OCI-LY7 (cell line): ENCODE results near the gene AHCTF1. TPM values are rescaled to one million over a fixed set of nuclear protein-coding genes. Genes with fewer than 3 reads are reported as not detected.
"Not testable (repeated sequence)": the region's sequence is repeated elsewhere in the genome, so short reads cannot be mapped to it uniquely, and the experiment has no call there.

Experiments
- BruUV-seq: library from RNA; stranded (reverse); fragments of 400-500 nt; replicated peaks from 2 replicates; lab custom pipeline; 2021; lab: Mats Ljungman, UMichigan
- CTCF ChIA-PET: fragments of 300-600 bp; sonication (Branson Sonifier 250); formaldehyde crosslinking; loops from one replicate; lab custom pipeline; 2022; ENCODE audit warnings: antibody characterized with exemption; ENCODE audit not compliant: unreplicated experiment; lab: Charles Lee
- POLR2A ChIA-PET: fragments of 300-600 bp; sonication (Branson Sonifier 250); formaldehyde crosslinking; loops from one replicate; lab custom pipeline; 2022; ENCODE audit warnings: antibody characterized with exemption; lab: Charles Lee
- DNase-seq: peaks from one replicate; pipeline ENCODE4 v3.0.0-alpha.2; 2015; ENCODE audit warnings: low spot score
- H2AFZ ChIP-seq: fragments of 200-600 bp; sonication (generic), shearing (Covaris generic); 2 replicates; pipeline ENCODE4 v1.6.1; 2014; ENCODE audit warnings: mild to moderate bottlenecking, antibody characterized with exemption, low read length, moderate library complexity
- H3K27ac ChIP-seq: fragments of 200-600 bp; sonication (generic); 2 replicates; pipeline ENCODE4 v1.5.1; 2014; ENCODE audit warnings: mixed run types, low read depth, mild to moderate bottlenecking, moderate library complexity, low read length, inconsistent platforms; ENCODE audit not compliant: poor library complexity, severe bottlenecking
- H3K36me3 ChIP-seq: fragments of 200-600 bp; sonication (generic); 2 replicates; pipeline ENCODE4 v1.6.1; 2014; ENCODE audit warnings: mild to moderate bottlenecking, antibody characterized with exemption, low read length, moderate library complexity, mixed read lengths; ENCODE audit not compliant: insufficient read depth
- H3K4me1 ChIP-seq: fragments of 200-600 bp; sonication (generic); 2 replicates; pipeline ENCODE4 v1.5.1; 2014; ENCODE audit warnings: mild to moderate bottlenecking, low read length; ENCODE audit not compliant: insufficient read depth, poor library complexity, severe bottlenecking
- H3K4me2 ChIP-seq: fragments of 200-600 bp; sonication (generic); 2 replicates; pipeline ENCODE4 v1.6.1; 2014; ENCODE audit warnings: mild to moderate bottlenecking, low read length
- H3K4me3 ChIP-seq: fragments of 200-600 bp; sonication (generic); 2 replicates; pipeline ENCODE4 v1.5.1; 2014; ENCODE audit warnings: mild to moderate bottlenecking, low read depth, low read length; ENCODE audit not compliant: poor library complexity, severe bottlenecking
- H3K79me2 ChIP-seq: fragments of 200-600 bp; sonication (generic); 2 replicates; pipeline ENCODE4 v1.6.1; 2016; ENCODE audit warnings: low read depth, mild to moderate bottlenecking, low read length, moderate library complexity, mixed read lengths; ENCODE audit not compliant: insufficient read depth
- H3K9me2 ChIP-seq: fragments of 200-600 bp; sonication (generic); 2 replicates; pipeline ENCODE4 v1.6.1; 2016; ENCODE audit warnings: mild to moderate bottlenecking, low read length, mixed read lengths; ENCODE audit not compliant: insufficient read depth
- H3K9me3 ChIP-seq: fragments of 200-600 bp; sonication (generic); 2 replicates; pipeline ENCODE4 v1.6.1; 2014; ENCODE audit warnings: mild to moderate bottlenecking, mixed run types, low read length, mixed read lengths
- H4K20me1 ChIP-seq: fragments of 200-600 bp; sonication (generic); 2 replicates; pipeline ENCODE4 v1.6.1; 2014; ENCODE audit warnings: mild to moderate bottlenecking, antibody characterized with exemption, low read length, moderate library complexity, mixed read lengths; ENCODE audit not compliant: insufficient read depth
- EZH2phosphoT487 ChIP-seq: fragments of 200-600 bp; sonication (generic); IDR thresholded peaks from 2 replicates; pipeline ENCODE4 v1.6.1; 2018; ENCODE audit warnings: low read depth, borderline replicate concordance, mild to moderate bottlenecking, mixed run types, antibody characterized with exemption, low read length, moderate library complexity, mixed read lengths
- intact Hi-C: fragments of 100-400 bp; cut with micrococcal nuclease; formaldehyde crosslinking; loops from one replicate; pipeline ENCODE4 v1.10.0; 2022; ENCODE audit not compliant: unreplicated experiment
- total RNA-seq, 2 experiments: library from RNA; depleted of rRNA in 1 of 2; stranded (reverse); fragments of >200 nt in 1 of 2; shearing (Covaris generic) in 1 of 2; gene quantifications; 2 replicates each; pipeline ENCODE4 v1.2.3, GENCODE V29; 2014 to 2022
- TF ChIP-seq, protein P1 (sequence below): fragments of 200-600 bp; sonication (generic); conservative IDR thresholded peaks from 2 replicates; pipeline ENCODE4 v1.5.1; 2014; ENCODE audit warnings: mild to moderate bottlenecking, antibody characterized with exemption, low read length, moderate library complexity, mixed read lengths

Gene AHCTF1
- total RNA-seq, 2 experiments from 2014 or later, result 38.5 to 57.7 TPM

DNA sequence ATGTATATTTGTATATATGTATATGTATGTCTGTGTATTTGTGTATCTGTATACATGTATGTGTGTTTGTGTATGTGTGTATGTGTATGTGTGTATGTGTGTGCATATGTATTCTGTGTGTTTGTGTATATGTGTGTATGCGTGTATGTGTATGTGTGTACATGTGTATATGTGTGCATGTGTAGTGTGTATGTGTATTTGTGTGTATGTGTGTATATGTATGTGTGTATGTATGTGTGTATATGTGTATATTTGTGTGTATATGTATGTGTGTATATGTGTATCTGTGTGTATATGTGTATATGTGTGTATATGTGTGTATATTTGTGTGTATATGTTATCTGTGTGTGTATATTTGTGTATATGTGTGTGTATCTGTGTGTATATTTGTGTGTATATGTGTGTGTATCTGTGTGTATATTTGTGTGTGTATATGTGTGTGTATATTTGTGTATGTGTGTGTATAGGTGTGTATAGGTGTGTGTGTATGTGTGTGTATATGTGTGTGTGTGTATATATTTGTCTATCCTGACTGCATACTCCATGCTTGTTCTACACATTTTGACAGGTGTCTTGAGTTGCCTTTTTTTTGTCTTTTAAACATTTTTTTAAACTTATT, 106.1 kb downstream of the AHCTF1 start:
- BruUV-seq, result no TSS peak
- H3K4me3 ChIP-seq, result no peak overlapping the region
- CTCF ChIA-PET, result no interaction called here

DNA sequence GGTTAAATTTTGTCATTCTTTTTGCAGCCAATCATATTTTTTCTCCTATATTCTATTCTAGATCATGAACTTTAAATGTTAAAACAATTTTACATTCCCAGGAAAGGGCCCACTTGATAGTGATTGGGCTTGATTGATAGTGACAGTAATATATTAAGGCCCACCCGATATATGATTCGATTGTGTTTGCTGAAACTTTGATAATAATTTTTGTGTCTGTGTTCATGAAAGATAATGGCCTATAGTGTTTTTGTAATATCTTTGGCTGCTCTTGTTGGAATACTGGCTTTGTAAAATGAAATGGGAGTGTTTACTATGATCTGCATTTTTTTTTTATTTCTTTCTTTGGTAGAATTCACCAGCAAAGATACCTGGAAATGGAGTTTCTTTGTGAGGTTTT, 107.2 kb downstream of the AHCTF1 start:
- ChIA-PET CTCF (no interaction called here), POLR2A (interaction anchor here (0.6 kb wide), 1 partner anchor 174 kb away, joined by 4 read pairs; no protein-coding TSS in a partner anchor)
- no peak overlapping the region for H3K27ac ChIP-seq
- DNase-seq, result no peak
- H3K9me2 ChIP-seq, result no peaks in the 10 kb centered on the region; the same call in 1 of the 2 replicates
- H3K9me3 ChIP-seq, result peaks cover 7% of the 10 kb centered on the region
- intact Hi-C loops, result loop anchor here (10.0 kb wide), 1 partner anchor 130 kb away; no protein-coding TSS in a partner anchor
- H3K4me1 ChIP-seq, result no peaks in the 10 kb centered on the region
- BruUV-seq, result no TSS peak
- no peak overlapping the region for H3K4me3 ChIP-seq
- no peaks in the 10 kb centered on the region for H4K20me1 ChIP-seq
- no peaks in the 10 kb centered on the region for H3K36me3 ChIP-seq
- TF ChIP-seq, protein P1, sequence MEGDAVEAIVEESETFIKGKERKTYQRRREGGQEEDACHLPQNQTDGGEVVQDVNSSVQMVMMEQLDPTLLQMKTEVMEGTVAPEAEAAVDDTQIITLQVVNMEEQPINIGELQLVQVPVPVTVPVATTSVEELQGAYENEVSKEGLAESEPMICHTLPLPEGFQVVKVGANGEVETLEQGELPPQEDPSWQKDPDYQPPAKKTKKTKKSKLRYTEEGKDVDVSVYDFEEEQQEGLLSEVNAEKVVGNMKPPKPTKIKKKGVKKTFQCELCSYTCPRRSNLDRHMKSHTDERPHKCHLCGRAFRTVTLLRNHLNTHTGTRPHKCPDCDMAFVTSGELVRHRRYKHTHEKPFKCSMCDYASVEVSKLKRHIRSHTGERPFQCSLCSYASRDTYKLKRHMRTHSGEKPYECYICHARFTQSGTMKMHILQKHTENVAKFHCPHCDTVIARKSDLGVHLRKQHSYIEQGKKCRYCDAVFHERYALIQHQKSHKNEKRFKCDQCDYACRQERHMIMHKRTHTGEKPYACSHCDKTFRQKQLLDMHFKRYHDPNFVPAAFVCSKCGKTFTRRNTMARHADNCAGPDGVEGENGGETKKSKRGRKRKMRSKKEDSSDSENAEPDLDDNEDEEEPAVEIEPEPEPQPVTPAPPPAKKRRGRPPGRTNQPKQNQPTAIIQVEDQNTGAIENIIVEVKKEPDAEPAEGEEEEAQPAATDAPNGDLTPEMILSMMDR, result no peak
- TF ChIP-seq EZH2phosphoT487, result no peak
- no peak overlapping the region for H2AFZ ChIP-seq
- H3K79me2 ChIP-seq, result no peaks in the 10 kb centered on the region
- H3K4me2 ChIP-seq, result no peak overlapping the region

More for the DNA sequence above, 106.1 kb downstream of the AHCTF1 start:
- intact Hi-C loops, result loop anchor here (10.0 kb wide), 1 partner anchor 131 kb away; no protein-coding TSS in a partner anchor
- Histone ChIP-seq H3K9me2 (no peaks in the 10 kb centered on the region), H3K4me2 (no peak overlapping the region), H3K27ac (no peak overlapping the region), H3K79me2 (no peaks in the 10 kb centered on the region), H3K36me3 (no peaks in the 10 kb centered on the region), H4K20me1 (no peaks in the 10 kb centered on the region), H3K4me1 (no peaks in the 10 kb centered on the region), H2AFZ (no peak overlapping the region), H3K9me3 (peaks cover 8% of the 10 kb centered on the region)
- no peak for DNase-seq
- POLR2A ChIA-PET, result no interaction called here
- no peak for TF ChIP-seq EZH2phosphoT487
- TF ChIP-seq, protein P1, result no peak

DNA sequence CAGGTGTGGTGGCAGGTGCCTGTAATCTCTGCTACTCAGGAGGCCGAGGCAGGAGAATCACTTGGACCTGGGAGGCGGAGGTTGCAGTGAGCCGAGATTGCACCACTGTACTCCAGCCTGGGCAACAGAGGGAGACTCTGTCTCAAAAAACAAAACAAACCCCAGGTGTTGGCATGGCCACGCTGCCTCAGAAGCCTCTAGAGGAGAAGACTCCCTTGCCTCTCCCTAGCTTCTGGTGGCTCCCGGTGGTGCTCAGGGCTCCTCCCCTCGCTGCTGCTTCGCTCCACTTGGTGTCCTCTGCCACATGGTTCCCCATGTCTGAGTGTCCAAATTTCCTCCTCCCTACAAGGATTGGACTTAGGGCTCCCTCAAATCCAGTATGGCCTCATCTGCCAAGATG, 109.6 kb downstream of the AHCTF1 start:
- H4K20me1 ChIP-seq, H3K9me3 ChIP-seq, H3K9me2 ChIP-seq, CTCF ChIA-PET, H3K4me3 ChIP-seq, H3K27ac ChIP-seq, BruUV-seq, H3K4me1 ChIP-seq, POLR2A ChIA-PET, H3K4me2 ChIP-seq, DNase-seq, H3K36me3 ChIP-seq, H3K79me2 ChIP-seq, H2AFZ ChIP-seq: not testable (repeated sequence)
- intact Hi-C loops, result loop anchor here (10.0 kb wide), 1 partner anchor 127 kb away; no protein-coding TSS in a partner anchor
